T-helper 1 cell treated with Interleukin-12 subunit alpha and Interleukin-12 subunit beta and Interleukin-4 antibody, amounts not matched to agents 30 μg/mL and 1 μg/mL, for 36 hours (primary cell): Measurements from ENCODE around the gene MTHFD1L.

Experiments
- H3K27ac Mint-ChIP-seq: one replicate; pipeline ENCODE4 v1.8.0; 2021; ENCODE audit warnings: mild to moderate bottlenecking, mixed read lengths
- H3K27me3 Mint-ChIP-seq: one replicate; pipeline ENCODE4 v1.8.0; 2021; ENCODE audit warnings: low read depth, mixed read lengths
- H3K36me3 Mint-ChIP-seq: one replicate; pipeline ENCODE4 v1.8.0; 2021; ENCODE audit warnings: low read depth, mixed read lengths
- H3K4me1 Mint-ChIP-seq: one replicate; pipeline ENCODE4 v1.8.0; 2021; ENCODE audit warnings: low read depth, mixed read lengths
- H3K4me3 Mint-ChIP-seq: one replicate; pipeline ENCODE4 v1.8.0; 2021; ENCODE audit warnings: mild to moderate bottlenecking, moderate library complexity, mixed read lengths
- H3K9me3 Mint-ChIP-seq: one replicate; pipeline ENCODE4 v1.8.0; 2021; ENCODE audit warnings: mixed read lengths

MTHFD1L gene

DNA sequence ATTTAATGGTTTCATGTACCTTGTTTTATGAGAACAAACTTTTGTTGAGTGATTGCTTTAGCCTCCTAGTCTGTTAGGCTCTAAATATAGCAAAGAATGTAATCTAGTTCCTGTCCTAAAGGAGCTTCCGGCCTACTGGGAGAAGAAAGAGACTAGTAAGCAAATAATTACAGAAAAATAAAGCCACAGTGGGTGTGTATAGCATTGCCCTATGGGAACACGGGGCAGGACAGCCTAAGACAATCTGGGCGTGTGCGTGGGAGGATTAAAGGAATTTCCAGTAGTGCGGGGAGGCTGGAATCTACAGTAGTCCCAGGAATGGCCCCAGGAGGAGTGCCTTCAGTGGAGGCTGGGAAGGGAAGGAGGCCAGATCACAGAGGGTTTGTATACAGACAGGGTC lies 276.2 kb downstream of the MTHFD1L start:
- H3K36me3 Mint-ChIP-seq: no peaks in the 10 kb centered on the region
- no peak overlapping the region for H3K4me3 Mint-ChIP-seq
- peaks cover 6% of the 10 kb centered on the region for H3K27me3 Mint-ChIP-seq
- H3K27ac Mint-ChIP-seq: no peak overlapping the region
- H3K4me1 Mint-ChIP-seq: no peaks in the 10 kb centered on the region
- no peaks in the 10 kb centered on the region for H3K9me3 Mint-ChIP-seq

DNA sequence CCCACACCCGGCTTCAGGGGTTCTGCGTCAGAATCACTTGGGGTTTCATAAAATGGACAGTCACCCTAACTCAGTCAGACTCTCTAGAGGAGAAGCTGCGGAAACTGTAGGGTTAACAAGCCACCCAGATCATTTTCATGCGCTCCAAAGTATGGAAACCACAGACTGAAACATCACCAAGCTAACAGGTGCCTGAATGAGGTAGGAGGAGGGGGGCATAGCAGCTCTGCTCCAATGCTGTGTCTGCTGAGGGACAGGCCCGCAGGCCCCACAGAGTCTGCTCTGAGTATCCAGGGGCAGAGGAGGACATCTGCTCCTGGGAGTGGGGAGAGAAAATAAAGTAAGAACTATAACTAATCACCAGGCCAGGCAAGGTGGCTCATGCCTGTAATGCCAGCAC lies 277.2 kb downstream of the MTHFD1L start:
- Mint-ChIP-seq H3K36me3 (no peaks in the 10 kb centered on the region), H3K27me3 (peaks cover under 1% of the 10 kb centered on the region), H3K27ac (no peak overlapping the region), H3K4me3 (no peak overlapping the region), H3K4me1 (no peaks in the 10 kb centered on the region), H3K9me3 (no peaks in the 10 kb centered on the region)

GRCh38 chr6:151143337-151143736 lies 277.8 kb downstream of the MTHFD1L start:
- no peaks in the 10 kb centered on the region for H3K4me1 Mint-ChIP-seq
- H3K9me3 Mint-ChIP-seq: no peaks in the 10 kb centered on the region
- no peak overlapping the region for H3K4me3 Mint-ChIP-seq
- H3K27me3 Mint-ChIP-seq: no peaks in the 10 kb centered on the region
- no peak overlapping the region for H3K27ac Mint-ChIP-seq
- H3K36me3 Mint-ChIP-seq: no peaks in the 10 kb centered on the region

- H3K4me3 Mint-ChIP-seq: no peak overlapping the region
- no peaks in the 10 kb centered on the region for H3K4me1 Mint-ChIP-seq
- no peaks in the 10 kb centered on the region for H3K9me3 Mint-ChIP-seq
- H3K36me3 Mint-ChIP-seq: no peaks in the 10 kb centered on the region
- no peak overlapping the region for H3K27ac Mint-ChIP-seq
- H3K27me3 Mint-ChIP-seq: no peaks in the 10 kb centered on the region
These were observed 278.3 kb downstream of the MTHFD1L start for GRCh38 chr6:151143806-151144205.

DNA sequence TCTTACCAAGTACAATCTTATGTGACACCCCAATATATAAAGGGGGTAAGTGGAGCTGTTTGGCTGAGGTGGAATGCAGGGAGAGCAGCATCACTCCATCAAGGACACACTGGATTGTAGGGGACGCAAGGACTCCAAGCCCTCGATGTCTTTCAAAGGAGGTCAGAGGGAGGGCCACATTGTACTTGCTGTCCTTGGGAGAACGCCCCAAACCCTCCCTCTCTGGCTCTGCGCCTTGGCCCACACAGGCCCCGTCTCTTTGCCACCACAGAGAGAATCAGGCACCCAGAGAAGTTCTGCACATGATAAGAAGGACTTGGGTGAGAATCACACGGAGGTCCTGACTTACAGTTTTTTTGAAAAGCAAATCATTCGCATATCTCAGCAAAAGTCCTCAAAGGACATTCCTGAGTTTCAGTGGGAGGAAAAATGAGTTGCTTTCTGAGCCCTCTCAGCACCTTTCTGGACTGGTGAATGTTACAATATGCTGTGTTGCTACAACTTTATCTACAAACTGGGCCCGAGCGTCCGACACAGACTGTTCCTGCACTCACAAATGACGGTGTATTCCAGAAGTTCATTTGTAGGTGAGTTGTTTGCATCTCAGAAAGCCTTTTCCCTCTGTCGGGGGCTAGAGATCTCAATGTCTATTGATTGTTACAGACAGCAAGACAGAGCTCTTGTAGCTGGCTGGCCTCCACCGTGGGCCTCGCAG lies 281.8 kb downstream of the MTHFD1L start:
- H3K27ac Mint-ChIP-seq: no peak overlapping the region
- H3K36me3 Mint-ChIP-seq: no peaks in the 10 kb centered on the region
- H3K4me3 Mint-ChIP-seq: no peak overlapping the region
- H3K27me3 Mint-ChIP-seq: peaks cover 4% of the 10 kb centered on the region
- no peaks in the 10 kb centered on the region for H3K4me1 Mint-ChIP-seq
- H3K9me3 Mint-ChIP-seq: no peaks in the 10 kb centered on the region

DNA sequence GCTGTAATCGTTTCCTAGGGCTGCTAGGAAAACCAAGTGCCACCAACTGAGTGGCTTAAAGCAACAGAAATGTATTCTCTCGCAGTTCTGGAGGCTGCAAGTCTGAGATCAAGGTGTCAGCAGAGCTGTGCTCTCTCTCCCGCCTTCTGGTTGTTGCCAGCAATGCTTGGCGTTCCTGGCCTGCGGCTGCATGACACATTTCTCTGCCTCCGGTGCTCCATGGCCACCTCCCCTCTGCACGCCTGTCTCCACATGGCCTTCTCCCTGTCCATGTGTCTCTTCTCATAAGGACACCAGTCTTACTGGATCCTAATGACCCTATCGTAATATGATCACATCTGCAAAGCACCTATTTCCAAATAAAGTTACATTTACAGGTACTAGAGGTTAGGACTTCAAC lies 282.6 kb downstream of the MTHFD1L start:
- Mint-ChIP-seq H3K9me3 (no peaks in the 10 kb centered on the region), H3K36me3 (no peaks in the 10 kb centered on the region), H3K4me3 (no peak overlapping the region), H3K27me3 (peaks cover 4% of the 10 kb centered on the region), H3K4me1 (no peaks in the 10 kb centered on the region), H3K27ac (no peak overlapping the region)

DNA sequence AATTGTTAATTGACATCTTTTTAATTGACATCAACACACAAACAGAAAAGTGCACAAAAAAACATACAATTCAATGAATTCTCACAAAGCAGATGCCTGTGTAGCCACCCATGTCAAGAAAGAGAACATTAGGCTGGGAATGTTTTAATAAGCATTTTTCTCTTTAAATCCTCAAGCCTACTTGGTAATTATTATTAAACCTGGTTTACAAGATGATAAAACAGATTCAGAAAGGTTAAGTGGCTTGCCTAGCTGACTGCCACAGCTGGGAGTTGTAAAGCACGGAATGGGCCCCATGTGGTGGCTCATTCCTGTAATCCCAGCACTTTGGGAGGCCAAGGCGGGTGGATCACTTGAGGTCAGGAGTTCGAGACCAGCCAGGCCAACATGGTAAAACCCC lies 284.3 kb downstream of the MTHFD1L start:
- Mint-ChIP-seq H3K4me1 (no peaks in the 10 kb centered on the region), H3K9me3 (no peaks in the 10 kb centered on the region), H3K36me3 (no peaks in the 10 kb centered on the region), H3K27me3 (peaks cover 4% of the 10 kb centered on the region), H3K27ac (no peak overlapping the region), H3K4me3 (no peak overlapping the region)
